Pancreas (tissue), 10 donors: ENCODE data around the gene PAK1. TPM values are rescaled to one million over a fixed set of nuclear protein-coding genes. Genes with fewer than 3 reads are reported as not detected.
"Not testable (repeated sequence)": the region's sequence is repeated elsewhere in the genome, so short reads cannot be mapped to it uniquely, and the experiment has no call there.

Experiments
- ATAC-seq, 4 donors: fragments of 200-7000 bp; cut with Tn5 transposase; one replicate each; pipeline versions ENCODE4 v1.8.0 to v1.9.1; 2020; ENCODE audit warnings: mild to moderate bottlenecking in 4 of 4, moderate library complexity in 4 of 4
- DNase-seq, 6 donors: peaks; one replicate each; pipeline ENCODE4 v3.0.0-alpha.2; 2020
- FAIRE-seq: peaks from 2 replicates; lab custom pipeline; 2012; peaks lifted over from hg19 to GRCh38; lab: Jason Lieb, UNC
- H3K27ac ChIP-seq, 4 donors: fragments of 200-600 bp; sonication (generic); 1 replicate in 3 of 4; 2 replicates in 1 of 4; pipeline versions ENCODE4 v1.5.0 to v1.8.0; 2020
- H3K27me3 ChIP-seq, 4 donors: fragments of 200-600 bp; one replicate each; pipeline ENCODE4 v1.8.0; 2021
- H3K36me3 ChIP-seq, 3 donors: fragments of 200-600 bp; sonication (generic) in 1 of 3; one replicate each; pipeline versions ENCODE4 v1.5.0 to v1.8.0; 2020 to 2021
- H3K4me1 ChIP-seq, 3 donors: fragments of 200-600 bp; one replicate each; pipeline ENCODE4 v1.8.0; 2021
- H3K4me3 ChIP-seq, 4 donors: fragments of 200-600 bp; sonication (generic) in 2 of 4; one replicate each; pipeline versions ENCODE4 v1.5.0 to v1.8.0; 2020 to 2021
- H3K9me3 ChIP-seq, 4 donors: fragments of 200-600 bp; one replicate each; pipeline ENCODE4 v1.8.0; 2021
- WGBS, 2 donors: extraction: QIAGEN DNeasy Blood & Tissue Kit; methylation state at CpG; one replicate each; pipeline ENCODE4 v1.1.7; 2013; 5-methylcytosine and 5-hydroxymethylcytosine counted together
- intact Hi-C, 3 donors: fragments of 100-400 bp; cut with DNase I; formaldehyde crosslinking; loops; one replicate each; pipeline versions ENCODE4 v1.11.1 to v1.14.2; 2022
- polyA plus RNA-seq, 2 donors: library from polyadenylated mRNA; stranded (reverse); fragments of 200-250 nt; gene quantifications; one replicate each; pipeline ENCODE4 v1.2.3, GENCODE V29; 2013
- total RNA-seq, 6 donors: library from RNA; stranded (reverse); fragmentation: NEBNext Ultra II Directional in 4 of 6; extraction: Animal tissue kit (Norgen Biotek cat#: 25700) in 4 of 6; gene quantifications; one replicate each; pipeline versions ENCODE4 v1.2.1 to v1.2.4, GENCODE V29; 2021 to 2023
- TF ChIP-seq, protein P1 (sequence below), 4 donors: fragments of 200-600 bp; sonication (generic) in 3 of 4; IDR thresholded peaks; one replicate each; pipeline versions ENCODE4 v1.5.0 to v1.8.0; 2021; ENCODE audit warnings: antibody characterized with exemption in 4 of 4
- donor health status: healthy with polysubstance abuse.
- donor health status: DM: no; HTN: no; CAD: no; lungs with moderate emphysema.
- donor health status: DM: no; HTN: no; CAD: no.
- donor health status: control.
- donor health status: control.
- donor health status: Bipolar disorder and iron deficiency.
- donor health status: DM: yes; HTN: yes; CAD: no.
- donor health status: DM: no; HTN: no; CAD: no.
- donor health status: DM: no; HTN: no; CAD: no.
- donor health status: DM: yes; HTN: yes; CAD: no.

The PAK1 gene
- total and polyA plus RNA-seq, 8 donors, result 9.0 to 40.0 (median 20.7) TPM

DNA sequence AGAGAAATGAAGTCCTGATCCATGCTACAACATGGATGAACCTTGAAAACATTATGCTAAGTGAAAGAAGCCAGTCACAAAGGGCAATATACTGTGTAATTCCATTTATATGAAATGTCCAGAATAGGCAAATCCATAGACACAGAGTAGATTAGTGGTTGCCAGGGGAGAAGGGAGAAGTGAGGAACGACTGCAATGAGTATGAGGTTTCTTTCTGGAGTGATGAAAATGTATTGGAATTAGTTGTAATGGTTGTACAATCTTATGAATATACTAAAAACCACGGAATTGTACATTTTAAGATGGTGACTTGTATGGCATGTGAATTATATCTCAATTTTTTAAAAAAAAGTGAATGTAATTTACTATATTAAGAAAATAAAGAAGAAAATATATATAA lies 89.3 kb downstream of the PAK1 start:
- FAIRE-seq (no peak), ATAC-seq (no peak), DNase-seq (no peak)
- Histone ChIP-seq H3K4me3 (no peak overlapping the region), H3K27ac (no peak overlapping the region), H3K27me3 (no peaks in the 10 kb centered on the region), H3K9me3 (no peaks in the 10 kb centered on the region), H3K36me3 (no peaks in the 10 kb centered on the region), H3K4me1 (no peaks in the 10 kb centered on the region)
- TF ChIP-seq, protein P1, sequence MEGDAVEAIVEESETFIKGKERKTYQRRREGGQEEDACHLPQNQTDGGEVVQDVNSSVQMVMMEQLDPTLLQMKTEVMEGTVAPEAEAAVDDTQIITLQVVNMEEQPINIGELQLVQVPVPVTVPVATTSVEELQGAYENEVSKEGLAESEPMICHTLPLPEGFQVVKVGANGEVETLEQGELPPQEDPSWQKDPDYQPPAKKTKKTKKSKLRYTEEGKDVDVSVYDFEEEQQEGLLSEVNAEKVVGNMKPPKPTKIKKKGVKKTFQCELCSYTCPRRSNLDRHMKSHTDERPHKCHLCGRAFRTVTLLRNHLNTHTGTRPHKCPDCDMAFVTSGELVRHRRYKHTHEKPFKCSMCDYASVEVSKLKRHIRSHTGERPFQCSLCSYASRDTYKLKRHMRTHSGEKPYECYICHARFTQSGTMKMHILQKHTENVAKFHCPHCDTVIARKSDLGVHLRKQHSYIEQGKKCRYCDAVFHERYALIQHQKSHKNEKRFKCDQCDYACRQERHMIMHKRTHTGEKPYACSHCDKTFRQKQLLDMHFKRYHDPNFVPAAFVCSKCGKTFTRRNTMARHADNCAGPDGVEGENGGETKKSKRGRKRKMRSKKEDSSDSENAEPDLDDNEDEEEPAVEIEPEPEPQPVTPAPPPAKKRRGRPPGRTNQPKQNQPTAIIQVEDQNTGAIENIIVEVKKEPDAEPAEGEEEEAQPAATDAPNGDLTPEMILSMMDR (IDR thresholded peaks at IDR 0.05), result no peak
- intact Hi-C loops, result no loop called here
- 44 to 47% methylated on average over 2 of the region's 2 CpGs for WGBS, 2 donors

DNA sequence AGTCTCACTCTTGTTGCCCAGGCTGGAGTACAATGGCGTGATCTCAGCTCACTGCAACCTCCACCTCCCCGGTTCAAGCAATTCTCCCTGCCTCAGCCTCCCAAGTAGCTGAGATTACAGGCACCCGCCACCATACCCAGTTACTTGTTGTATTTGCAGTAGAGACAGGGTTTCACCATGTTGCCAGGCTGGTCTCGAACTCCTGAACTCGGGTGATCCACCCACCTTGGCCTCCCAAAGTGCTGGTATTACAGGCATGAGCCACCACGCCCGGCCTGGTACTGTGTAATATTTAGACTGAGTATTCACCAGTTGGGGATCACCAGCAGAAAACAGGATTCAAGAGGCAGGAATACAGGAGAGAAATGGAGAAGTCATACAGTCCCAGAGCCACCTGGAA lies 90.5 kb downstream of the PAK1 start:
- FAIRE-seq, intact Hi-C loops: not testable (repeated sequence)
- 96 to 99% methylated on average over 7 of the region's 7 CpGs for WGBS, 2 donors

DNA sequence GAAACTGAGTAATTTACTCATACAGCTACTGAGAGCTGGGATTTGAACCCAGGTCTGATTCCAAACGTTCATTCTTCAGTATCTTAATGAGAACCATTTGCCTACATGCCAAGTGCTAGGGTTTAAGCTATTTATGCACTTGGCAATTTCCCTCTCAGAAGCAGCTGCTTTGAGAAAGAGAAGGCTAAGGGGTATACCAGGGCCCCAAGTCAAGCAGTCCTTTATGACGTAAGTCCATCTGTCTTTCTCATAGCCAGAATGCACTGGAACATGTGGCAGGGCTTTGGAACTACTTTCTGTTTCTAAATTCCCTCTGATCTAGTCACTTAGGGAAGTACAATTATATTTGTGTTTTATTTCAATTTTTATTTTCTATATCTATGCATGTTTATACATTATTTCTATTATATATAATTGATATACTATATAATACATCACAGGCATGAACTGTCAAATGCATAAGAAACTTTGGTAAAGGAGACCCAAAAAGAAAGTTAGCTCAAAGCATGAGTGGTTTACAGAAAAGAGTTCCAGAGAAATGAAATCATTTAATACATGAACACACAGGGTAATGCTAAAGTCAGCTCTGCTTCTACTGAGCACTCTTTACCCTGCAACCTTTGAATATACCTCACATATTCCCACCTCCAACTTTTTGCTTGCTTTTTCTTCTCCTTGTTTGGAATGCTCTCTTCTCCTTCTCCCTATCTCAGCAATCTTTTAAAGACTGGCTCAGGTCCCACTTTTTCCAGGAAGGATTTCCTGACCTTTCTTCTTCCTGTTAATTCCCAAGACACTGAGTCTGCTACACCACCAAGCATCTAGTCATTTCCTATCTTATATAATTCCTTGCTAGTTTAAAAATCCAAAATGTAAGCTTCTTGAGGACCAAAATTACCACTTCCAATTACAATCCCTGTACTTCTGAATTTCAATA lies 91.9 kb downstream of the PAK1 start:
- TF ChIP-seq, protein P1 (IDR thresholded peaks at IDR 0.05), result no peak
- Histone ChIP-seq H3K9me3 (no peaks in the 10 kb centered on the region), H3K4me1 (no peaks in the 10 kb centered on the region), H3K36me3 (peaks cover 0 to 5% (median 0%) of the 10 kb centered on the region in 3 donors), H3K27me3 (no peaks in the 10 kb centered on the region), H3K27ac (no peak overlapping the region), H3K4me3 (no peak overlapping the region)
- no peak for ATAC-seq
- no peak for DNase-seq
- intact Hi-C loops, result no loop called here
- no peak for FAIRE-seq
- WGBS, 2 donors, result 72 to 73% methylated on average over 2 of the region's 2 CpGs

More for the DNA sequence above, 90.5 kb downstream of the PAK1 start:
- H3K27ac ChIP-seq, H3K36me3 ChIP-seq, H3K27me3 ChIP-seq, H3K4me3 ChIP-seq, H3K4me1 ChIP-seq, ATAC-seq, H3K9me3 ChIP-seq, DNase-seq: not testable (repeated sequence)

DNA sequence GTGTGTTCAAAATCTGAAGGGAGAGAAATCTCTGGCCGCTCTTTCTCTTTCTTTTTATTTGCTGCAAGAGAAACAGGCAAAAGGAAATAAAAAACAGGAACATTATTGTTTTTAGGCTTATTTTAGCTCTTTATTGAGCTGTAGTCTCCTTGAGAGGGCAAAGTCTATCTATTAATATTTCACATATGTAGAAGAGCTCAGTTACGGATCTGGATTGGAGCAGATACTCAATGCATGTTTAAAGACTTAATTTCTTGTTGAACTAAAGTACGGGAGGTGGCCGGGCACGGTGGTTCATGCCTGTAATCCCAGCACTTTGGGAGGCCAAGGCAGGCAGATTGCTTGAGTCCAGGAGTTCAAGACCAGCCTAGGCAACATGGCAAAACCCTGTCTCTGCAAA lies 94.0 kb downstream of the PAK1 start:
- intact Hi-C loops, result no loop called here
- Histone ChIP-seq H3K27me3 (no peaks in the 10 kb centered on the region), H3K9me3 (no peaks in the 10 kb centered on the region), H3K36me3 (peaks cover 0 to 5% (median 0%) of the 10 kb centered on the region in 3 donors), H3K4me1 (no peaks in the 10 kb centered on the region), H3K27ac (no peak overlapping the region), H3K4me3 (no peak overlapping the region)
- FAIRE-seq (no peak), DNase-seq (no peak), ATAC-seq (no peak)
- WGBS, 2 donors, result 80 to 83% methylated on average over 5 of the region's 5 CpGs
- TF ChIP-seq, protein P1 (IDR thresholded peaks at IDR 0.05), result no peak

DNA sequence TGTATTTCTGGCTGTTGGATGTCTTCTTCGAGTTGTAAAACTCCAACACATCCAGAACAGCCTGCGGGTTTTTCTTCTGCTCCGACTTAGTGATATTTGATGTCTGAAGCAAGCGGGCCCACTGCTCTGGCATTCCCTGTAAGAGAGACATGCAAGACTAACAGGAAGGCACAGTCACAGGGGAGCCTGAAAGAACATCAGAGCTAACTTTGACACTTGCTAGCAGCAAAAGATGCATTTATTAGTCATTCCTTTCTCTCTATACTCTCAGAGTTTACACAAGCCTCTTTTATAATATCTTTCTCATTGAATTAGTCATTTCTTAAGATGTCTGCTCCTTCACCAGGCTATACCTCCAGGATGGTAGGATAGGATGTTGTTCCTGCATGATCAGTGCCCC lies 94.6 kb downstream of the PAK1 start:
- Histone ChIP-seq H3K4me1 (no peaks in the 10 kb centered on the region), H3K9me3 (no peaks in the 10 kb centered on the region), H3K27ac (no peak overlapping the region), H3K27me3 (no peaks in the 10 kb centered on the region), H3K4me3 (no peak overlapping the region), H3K36me3 (peaks cover 0 to 5% (median 0%) of the 10 kb centered on the region in 3 donors)
- TF ChIP-seq, protein P1 (IDR thresholded peaks at IDR 0.05), result no peak
- DNase-seq, result no peak
- intact Hi-C loops, result no loop called here
- WGBS, 2 donors, result 92 to 96% methylated on average over 4 of the region's 4 CpGs
- FAIRE-seq, result no peak
- no peak for ATAC-seq
